Loucy (cell line): Measurements from ENCODE around the gene MAN1C1.

Source experiments
- H2AFZ ChIP-seq: fragments of 200-600 bp; sonication (generic); 2 replicates; pipeline ENCODE4 v1.6.0; 2016; ENCODE audit warnings: antibody characterized with exemption, mild to moderate bottlenecking, low read length, moderate library complexity
- H3F3A ChIP-seq: fragments of 200-600 bp; 2 replicates; pipeline ENCODE4 v1.6.0; 2016; ENCODE audit warnings: antibody characterized with exemption, low read depth, mild to moderate bottlenecking
- H3K27me3 ChIP-seq: fragments of 200-600 bp; sonication (generic); 2 replicates; pipeline ENCODE4 v1.6.1; 2014; ENCODE audit warnings: low read length, mild to moderate bottlenecking; ENCODE audit not compliant: insufficient read depth, poor library complexity, severe bottlenecking
- H3K36me3 ChIP-seq: fragments of 200-600 bp; sonication (generic); 2 replicates; pipeline ENCODE4 v1.6.1; 2016; ENCODE audit warnings: low read length; ENCODE audit not compliant: insufficient read depth
- H3K4me1 ChIP-seq: fragments of 200-600 bp; sonication (generic); 2 replicates; pipeline ENCODE4 v1.5.1; 2014; ENCODE audit warnings: low read length, mild to moderate bottlenecking; ENCODE audit not compliant: insufficient read depth, poor library complexity, severe bottlenecking
- H3K4me2 ChIP-seq: fragments of 200-600 bp; sonication (generic); 2 replicates; pipeline ENCODE4 v1.6.0; 2014; ENCODE audit warnings: antibody characterized with exemption, low read length, low read depth, mild to moderate bottlenecking; ENCODE audit not compliant: poor library complexity, severe bottlenecking
- H3K4me3 ChIP-seq: fragments of 200-600 bp; sonication (generic); 2 replicates; pipeline ENCODE4 v1.5.1; 2014; ENCODE audit warnings: low read length, mild to moderate bottlenecking, mixed read lengths; ENCODE audit not compliant: poor library complexity, severe bottlenecking
- H3K79me2 ChIP-seq: fragments of 200-600 bp; sonication (generic); 2 replicates; pipeline ENCODE4 v1.6.1; 2014; ENCODE audit warnings: low read length; ENCODE audit not compliant: insufficient read depth
- H3K9ac ChIP-seq: fragments of 200-600 bp; sonication (generic); 2 replicates; pipeline ENCODE4 v1.6.0; 2014; ENCODE audit warnings: mild to moderate bottlenecking, low read depth, low read length, moderate library complexity; ENCODE audit not compliant: poor library complexity, severe bottlenecking
- H3K9me2 ChIP-seq: fragments of 200-600 bp; sonication (generic); replicated peaks from 2 replicates; pipeline ENCODE4 v1.6.1; 2016; ENCODE audit warnings: low read depth, low read length, mixed read lengths
- H3K9me3 ChIP-seq: fragments of 200-600 bp; sonication (generic); 2 replicates; pipeline ENCODE4 v1.6.1; 2014; ENCODE audit warnings: mild to moderate bottlenecking, antibody characterized with exemption, low read length, low read depth; ENCODE audit not compliant: insufficient read depth
- H4K20me1 ChIP-seq: fragments of 200-600 bp; sonication (generic); 2 replicates; pipeline ENCODE4 v1.6.0; 2014; ENCODE audit warnings: antibody characterized with exemption, low read length, mild to moderate bottlenecking; ENCODE audit not compliant: insufficient read depth, poor library complexity, severe bottlenecking
- CTCF ChIP-seq: fragments of 200-600 bp; sonication (generic); conservative IDR thresholded peaks from 2 replicates; pipeline ENCODE4 v1.5.1; 2014; ENCODE audit warnings: mild to moderate bottlenecking, antibody characterized with exemption, low read length
- EZH2phosphoT487 ChIP-seq: fragments of 200-600 bp; IDR thresholded peaks from 2 replicates; pipeline ENCODE4 v1.6.1; 2018; ENCODE audit warnings: antibody characterized with exemption, mild to moderate bottlenecking, moderate library complexity, borderline replicate concordance

Gene MAN1C1

DNA sequence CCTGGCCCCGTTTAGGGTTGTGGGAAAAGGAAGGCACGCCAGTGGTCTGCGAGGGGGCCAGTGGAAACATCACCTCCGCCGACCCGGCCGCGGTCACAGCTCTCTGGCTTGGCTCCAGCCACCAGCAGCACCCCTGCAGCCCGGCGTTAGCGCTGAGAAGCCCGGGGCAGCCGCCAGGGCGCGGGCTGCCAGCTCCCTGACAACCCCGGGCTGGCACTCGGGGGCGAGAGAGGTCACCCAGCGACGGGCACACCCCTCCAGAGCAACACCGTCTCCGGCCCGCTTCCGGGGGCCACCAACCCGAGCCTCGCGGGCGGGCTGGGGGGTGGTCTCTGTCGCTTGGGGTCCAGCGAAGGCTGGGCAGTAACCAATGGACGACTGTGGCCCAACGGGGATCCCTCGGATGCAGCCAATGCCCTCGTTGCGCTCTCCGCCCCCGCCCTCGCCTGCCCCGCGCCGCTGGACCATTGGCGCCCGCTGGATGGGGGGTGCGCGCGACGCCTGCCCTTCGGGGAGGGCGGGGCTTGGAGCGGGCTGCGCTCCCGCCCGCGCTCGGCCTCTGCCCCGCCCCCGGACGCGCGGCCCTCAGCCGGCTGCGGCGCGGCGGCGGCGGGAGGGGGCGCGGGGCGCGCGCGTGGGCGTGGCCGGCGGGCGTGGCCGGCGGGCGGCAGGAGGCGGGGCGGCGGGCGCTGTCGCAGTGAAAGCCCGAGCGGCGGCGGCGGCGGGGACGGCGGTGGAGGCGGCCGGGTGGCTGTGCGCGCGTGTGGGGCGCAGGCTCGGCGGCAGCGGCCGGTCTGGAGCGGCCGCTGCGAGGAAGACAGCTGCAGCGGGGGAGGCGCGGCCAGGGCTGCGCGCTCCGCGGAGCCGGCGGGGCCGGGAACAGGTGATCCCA is at the start of gene MAN1C1:
Gene MAN1C1 (plus strand): TSS at position 697 of the 892 bp plus-strand sequence. CDS start 1,007 bp downstream, outside the sequence.
- Histone ChIP-seq H3K9me3 (no peaks in the 10 kb centered on the region), H3K9me2 (no peaks in the 10 kb centered on the region), H3K4me2 (peak within 1 kb of the TSS; percentile 82), H3F3A (no peaks in the 10 kb centered on the region), H3K79me2 (no peaks in the 10 kb centered on the region), H3K27me3 (peaks cover 37% of the 10 kb centered on the region), H4K20me1 (no peaks in the 10 kb centered on the region), H3K36me3 (no peaks in the 10 kb centered on the region), H2AFZ (peak within 1 kb of the TSS; percentile 77), H3K9ac (no peak within 1 kb of the TSS), H3K4me1 (peaks cover 8% of the 10 kb centered on the region), H3K4me3 (peak within 1 kb of the TSS; percentile 72)
- no peak for TF ChIP-seq EZH2phosphoT487
- peak; percentile 20; the same call in 1 of the 2 replicates for TF ChIP-seq CTCF

- Histone ChIP-seq H4K20me1 (no peaks in the 10 kb centered on the region), H3K4me1 (peaks cover 4% of the 10 kb centered on the region), H3K27me3 (no peaks in the 10 kb centered on the region), H3K4me2 (no peak overlapping the region), H3F3A (no peaks in the 10 kb centered on the region), H3K9me2 (no peaks in the 10 kb centered on the region), H3K9me3 (no peaks in the 10 kb centered on the region), H3K36me3 (no peaks in the 10 kb centered on the region), H3K9ac (no peak overlapping the region), H2AFZ (no peak overlapping the region), H3K79me2 (no peaks in the 10 kb centered on the region), H3K4me3 (no peak overlapping the region)
- TF ChIP-seq EZH2phosphoT487 (no peak), CTCF (no peak)
These were observed 48.9 kb upstream of the MAN1C1 start for GRCh38 chr1:25567710-25568089.

DNA sequence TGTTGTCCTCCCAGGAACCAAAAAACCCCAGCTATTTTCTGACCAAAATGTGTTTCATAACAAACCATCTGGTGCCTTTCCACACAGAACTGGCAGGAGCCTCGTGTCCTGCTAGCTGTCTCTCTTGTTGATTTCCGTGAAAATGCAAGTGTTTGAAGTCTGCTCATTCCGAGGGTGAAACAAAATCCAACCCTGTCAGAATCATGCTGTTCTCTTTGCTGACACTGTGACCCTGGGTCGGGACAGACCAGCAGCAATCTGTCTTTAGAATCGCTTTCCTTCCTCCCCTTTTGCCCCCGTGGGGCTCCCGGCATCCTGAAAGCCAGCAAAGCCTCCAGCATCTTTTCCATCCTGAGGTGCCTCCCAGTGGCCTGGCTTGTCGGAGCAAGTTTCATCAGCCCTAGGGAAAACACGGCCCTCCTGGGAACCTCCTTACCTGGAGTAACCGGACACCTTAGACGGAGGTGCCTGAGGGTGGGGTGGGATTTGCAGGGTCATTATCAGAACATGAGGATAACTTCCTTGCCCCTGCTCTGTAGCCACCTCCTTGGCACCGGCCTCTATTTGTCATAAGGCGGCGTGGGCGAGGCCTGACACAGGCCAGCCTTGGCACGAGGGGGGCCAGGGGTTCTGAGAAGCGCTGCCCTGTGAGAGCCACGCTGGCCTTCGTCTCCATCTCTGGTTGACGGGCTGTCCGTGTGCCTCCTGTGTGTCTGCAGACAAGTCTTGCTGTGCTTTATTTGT is 48.3 kb upstream of the MAN1C1 start:
- Histone ChIP-seq H3K4me2 (no peak overlapping the region), H3K27me3 (no peaks in the 10 kb centered on the region), H3K4me3 (no peak overlapping the region), H3K9me3 (no peaks in the 10 kb centered on the region), H3K9ac (no peak overlapping the region), H2AFZ (no peak overlapping the region), H3K79me2 (no peaks in the 10 kb centered on the region), H3K9me2 (no peaks in the 10 kb centered on the region), H3K36me3 (no peaks in the 10 kb centered on the region), H4K20me1 (no peaks in the 10 kb centered on the region), H3F3A (no peaks in the 10 kb centered on the region), H3K4me1 (no peaks in the 10 kb centered on the region)
- no peak for TF ChIP-seq CTCF
- TF ChIP-seq EZH2phosphoT487: no peak
